HG02798 (cell line): ENCODE results near the gene MSI1.
A peak's percentile ranks its signal among the peaks of the same experiment; 100 is the strongest.

Experiments
- ATAC-seq: cut with Tn5 transposase; IDR thresholded peaks from one replicate; pipeline ENCODE4 v1.9.1; 2021; ENCODE audit warnings: mild to moderate bottlenecking; ENCODE audit not compliant: unreplicated experiment, poor library complexity

The MSI1 gene

DNA sequence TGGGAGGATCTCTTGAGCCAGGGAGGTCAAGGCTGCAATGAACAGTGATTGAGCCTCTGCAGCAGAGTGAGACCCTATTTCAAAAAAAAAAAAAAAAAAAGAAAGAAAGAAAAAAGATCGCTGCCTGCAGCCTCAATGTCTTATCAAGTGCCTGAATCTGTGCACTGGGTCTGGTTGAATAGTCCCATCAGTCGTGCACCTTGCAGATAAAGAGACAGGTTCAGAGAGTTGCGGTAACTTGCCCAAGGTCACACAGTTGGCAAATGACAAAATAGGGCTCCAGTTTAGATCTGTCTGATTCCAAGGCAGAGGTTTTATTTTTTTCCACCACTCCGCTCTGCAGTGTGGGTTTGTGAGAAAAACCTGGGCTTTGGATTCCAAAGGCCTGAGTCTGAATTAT is 40.7 kb downstream of the MSI1 start:
- ATAC-seq: no peak

GRCh38 chr12:120327593-120327992 is 41.4 kb downstream of the MSI1 start, which contains the start of gene PLA2G1B:
Gene PLA2G1B, minus strand, starts transcription at chr12:120327779. Its CDS starts 26 bp downstream, at chr12:120327753.
- ATAC-seq: no peak

- ATAC-seq: no peak
Measured at GRCh38 chr12:120324841-120325417, 44.0 kb downstream of the MSI1 start.

DNA sequence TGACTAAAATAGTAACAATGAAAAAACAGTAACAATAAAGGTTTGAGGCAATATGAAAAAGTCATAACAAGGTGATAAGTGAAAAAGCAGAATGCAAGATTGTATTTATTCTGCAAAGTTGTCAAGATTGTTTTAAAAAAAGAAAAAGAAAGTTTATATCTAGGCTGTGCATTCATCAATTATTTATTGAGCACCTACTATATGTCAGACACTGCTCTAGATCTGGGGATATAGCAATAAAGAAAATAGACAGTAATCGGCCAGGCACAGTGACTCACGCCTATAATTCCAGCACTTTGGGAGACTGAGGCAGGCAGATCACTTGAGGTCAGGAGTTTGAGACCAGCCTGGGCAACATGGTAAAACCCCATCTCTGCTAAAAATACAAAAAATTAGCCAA is 45.2 kb downstream of the MSI1 start:
- ATAC-seq: no peak

DNA sequence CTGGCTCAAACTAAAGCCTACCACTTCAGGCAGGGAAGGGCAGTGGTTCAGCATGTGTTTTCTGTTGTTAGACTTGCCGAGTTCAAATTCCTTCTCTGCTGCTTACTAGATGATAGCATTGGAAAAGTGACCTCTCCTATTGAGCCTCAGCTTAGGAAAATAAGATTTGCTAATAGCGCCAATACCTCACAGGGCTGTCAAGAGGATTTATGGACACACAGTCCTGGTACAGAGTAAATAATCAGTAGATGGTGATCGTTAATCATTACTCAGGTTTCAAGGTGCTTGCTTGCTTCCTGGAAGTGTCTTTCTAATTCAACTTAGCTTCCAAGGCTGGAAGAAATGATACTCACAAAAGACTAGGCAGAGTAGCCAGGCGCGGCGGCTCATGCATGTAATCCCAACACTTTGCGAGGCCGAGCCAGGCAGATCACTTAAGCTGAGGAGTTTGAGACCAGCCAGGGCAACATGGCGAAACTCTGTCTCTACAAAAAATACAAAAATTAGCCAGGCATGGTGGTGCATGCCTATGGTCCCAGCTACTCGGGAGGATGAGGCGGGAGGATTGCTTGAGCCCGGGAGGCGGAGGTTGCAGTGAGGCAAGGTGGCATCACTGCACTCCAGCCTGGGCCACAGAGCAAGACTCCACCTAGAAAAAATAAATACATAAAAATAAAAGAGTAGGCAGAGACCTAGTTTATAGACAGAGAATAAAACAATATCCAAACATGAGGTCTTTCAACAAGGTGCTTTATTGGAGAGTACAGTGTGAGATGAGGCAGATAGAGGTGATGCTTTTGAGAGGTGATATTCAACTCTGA is 47.4 kb downstream of the MSI1 start:
- ATAC-seq: no peak

DNA sequence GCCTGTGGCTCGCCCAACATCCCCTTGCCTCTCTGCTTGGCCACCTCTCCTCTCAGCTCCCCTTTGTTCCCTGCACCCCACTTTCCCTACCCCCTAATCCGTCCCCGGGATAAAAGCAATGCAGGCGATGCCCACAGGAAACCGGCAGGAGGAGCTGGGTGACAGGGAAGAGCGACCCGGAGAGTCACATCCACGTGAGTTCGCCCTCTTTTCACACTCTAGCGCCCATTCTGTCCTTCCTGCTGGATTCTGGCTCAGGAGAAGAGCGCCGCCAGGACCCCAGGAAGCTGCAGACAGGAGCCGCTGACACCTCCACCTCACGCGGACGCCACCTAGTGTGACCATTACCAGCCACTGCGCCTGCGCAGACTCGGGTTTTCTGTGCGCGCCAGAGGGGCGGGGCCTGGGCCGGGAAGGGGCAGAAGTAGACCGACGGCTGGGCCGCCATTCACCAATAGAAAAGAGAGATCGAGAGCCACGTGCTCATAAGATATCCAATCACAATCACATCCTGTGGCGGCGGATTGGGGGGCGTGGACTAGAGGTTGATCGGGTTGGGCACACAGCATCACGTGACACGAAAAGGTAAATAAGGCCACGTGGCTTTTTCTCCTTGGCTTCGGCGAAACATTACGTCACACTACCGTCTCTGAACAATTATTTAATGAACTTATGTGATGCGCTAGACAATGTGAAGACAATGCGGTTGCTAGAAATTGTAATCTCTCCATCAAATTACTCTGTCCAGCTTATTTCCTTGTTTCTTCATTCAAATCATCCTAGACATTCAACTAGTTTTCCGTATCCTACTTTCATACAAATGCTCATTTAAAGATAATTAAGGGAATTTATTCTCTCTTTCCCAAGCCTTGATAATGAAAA is 51.5 kb downstream of the MSI1 start:
- ATAC-seq: peak; percentile 99

DNA sequence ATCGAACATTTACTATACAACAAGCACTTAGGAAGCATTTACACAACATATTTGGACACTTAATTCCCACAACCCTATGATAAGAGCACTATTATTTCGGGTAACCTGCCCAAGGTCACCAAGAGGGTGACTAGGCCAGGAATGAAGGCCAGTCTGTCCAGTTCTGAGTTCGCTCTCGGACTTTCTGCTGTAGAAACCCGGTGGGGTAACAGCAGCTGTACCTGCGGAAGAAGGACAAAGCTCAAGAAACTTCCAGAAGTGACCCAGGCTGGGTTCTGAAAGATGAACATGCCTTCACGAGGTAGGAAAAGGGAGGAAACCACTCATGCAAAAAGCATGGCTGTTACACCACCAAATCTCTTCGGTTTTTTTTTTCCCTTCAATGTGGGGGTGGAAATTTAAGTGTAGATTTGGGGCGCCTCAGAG is 52.2 kb downstream of the MSI1 start:
- ATAC-seq: no peak

GRCh38 chr12:120314220-120314619 is 54.7 kb downstream of the MSI1 start:
- no peak for ATAC-seq

DNA sequence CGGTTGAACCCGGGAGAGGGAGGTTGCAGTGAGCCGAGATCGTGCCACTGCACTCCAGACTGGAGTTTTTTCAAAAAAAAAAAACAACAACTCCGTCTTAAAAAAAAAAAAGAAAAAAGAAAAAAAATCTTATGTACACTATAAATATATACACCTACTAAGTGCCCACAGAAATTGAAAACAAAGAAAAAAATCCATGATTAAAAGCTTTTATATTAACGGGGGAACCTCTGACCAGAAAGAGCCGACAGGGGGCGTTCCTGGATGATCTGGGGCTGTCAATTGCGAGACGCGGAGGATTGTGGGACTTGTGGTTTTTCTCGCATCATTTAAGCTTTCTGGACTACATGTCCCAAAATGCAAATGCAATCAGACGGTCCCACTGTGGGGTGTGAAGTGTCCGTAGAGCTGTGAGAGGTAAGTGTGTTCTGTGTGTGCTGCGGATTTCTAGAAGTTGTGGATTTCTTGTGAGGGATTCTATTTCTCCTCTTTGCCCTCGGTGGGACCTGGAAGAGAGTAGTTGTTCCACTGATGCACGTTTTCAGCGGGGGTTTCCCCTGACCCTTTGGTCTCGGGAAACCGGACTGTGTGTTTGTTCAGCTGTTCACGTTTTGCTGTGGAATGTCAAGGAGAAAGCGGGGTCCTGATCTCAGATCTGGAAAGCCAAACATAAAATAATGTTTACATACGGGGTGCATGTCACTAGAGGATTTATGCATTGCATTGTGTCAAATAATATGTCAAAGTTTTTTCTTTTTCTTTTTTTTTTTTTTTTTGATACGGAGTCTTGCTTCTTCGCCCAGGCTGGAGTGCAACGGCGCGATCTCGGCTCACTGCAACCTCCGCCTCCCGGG is 66.8 kb downstream of the MSI1 start, which contains the start of gene SIRT4:
Gene SIRT4, plus strand, starts transcription at position 360 of the 854 bp plus-strand sequence. CDS start 1,241 bp downstream, outside the sequence.
- peak; percentile 99 for ATAC-seq

GRCh38 chr12:120292661-120293531 is 76.1 kb downstream of the MSI1 start, which contains the start of gene RNU4-1:
Gene RNU4-1, minus strand, starts transcription at chr12:120293237.
- peak; percentile 35 for ATAC-seq

DNA sequence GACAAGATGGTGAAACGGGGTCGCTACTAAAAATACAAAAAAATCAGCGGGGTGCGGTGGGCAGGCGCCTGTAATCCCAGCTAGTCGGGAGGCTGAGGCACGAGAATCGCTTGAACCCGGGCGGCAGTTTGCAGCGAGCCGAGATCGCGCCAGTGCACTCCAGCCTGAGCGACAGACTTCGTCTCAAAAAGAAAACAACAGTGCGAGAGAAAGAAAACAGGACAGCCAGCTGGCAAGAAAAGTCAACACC is 76.6 kb downstream of the MSI1 start:
- no peak for ATAC-seq
